PC-9 (cell line): ENCODE results near the gene TMPRSS9.

ENCODE experiments used
- CTCF ChIP-seq: fragments of 200-600 bp; sonication (generic); conservative IDR thresholded peaks from 2 replicates; pipeline ENCODE4 v1.6.1; 2017; ENCODE audit warnings: mixed run types, antibody characterized with exemption, mild to moderate bottlenecking, moderate library complexity
- EZH2 ChIP-seq: fragments of 200-600 bp; sonication (generic); IDR thresholded peaks from 2 replicates; pipeline ENCODE4 v1.8.0; 2017; ENCODE audit warnings: antibody characterized with exemption, low read depth

DNA sequence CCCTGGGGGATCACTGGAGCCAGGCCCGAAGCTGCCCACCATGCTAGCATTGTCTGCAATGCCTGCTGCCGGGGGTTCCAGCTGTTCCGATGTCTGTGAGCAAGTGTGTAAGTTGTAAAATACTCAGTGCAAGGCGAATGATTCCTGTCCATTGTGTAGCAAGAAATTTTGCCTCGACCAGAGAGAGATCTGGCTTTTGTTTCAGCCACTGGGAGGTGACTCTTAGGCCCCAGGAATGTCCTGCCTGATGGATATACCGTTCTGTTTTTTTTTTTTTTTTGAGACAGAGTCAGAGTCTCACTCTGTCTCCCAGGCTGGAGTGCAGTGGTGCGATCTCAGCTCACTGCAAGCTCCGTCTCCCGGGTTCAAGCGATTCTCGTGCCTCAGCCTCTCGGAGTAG lies 108.5 kb downstream of the TMPRSS9 start:
- TF ChIP-seq CTCF = no peak
- TF ChIP-seq EZH2 = no peak
